NCI-H146 (cell line): ENCODE measurements around the gene ACADSB.

Source experiments
- DNase-seq: peaks from one replicate; lab custom pipeline; 2025; lab: John Stamatoyannopoulos, UW

The ACADSB gene

GRCh38 chr10:123100030-123100762 is 91.4 kb downstream of the ACADSB start:
- no peak for DNase-seq

- peak; percentile 25 for DNase-seq
Measured at GRCh38 chr10:123101872-123102271, 93.1 kb downstream of the ACADSB start.

DNA sequence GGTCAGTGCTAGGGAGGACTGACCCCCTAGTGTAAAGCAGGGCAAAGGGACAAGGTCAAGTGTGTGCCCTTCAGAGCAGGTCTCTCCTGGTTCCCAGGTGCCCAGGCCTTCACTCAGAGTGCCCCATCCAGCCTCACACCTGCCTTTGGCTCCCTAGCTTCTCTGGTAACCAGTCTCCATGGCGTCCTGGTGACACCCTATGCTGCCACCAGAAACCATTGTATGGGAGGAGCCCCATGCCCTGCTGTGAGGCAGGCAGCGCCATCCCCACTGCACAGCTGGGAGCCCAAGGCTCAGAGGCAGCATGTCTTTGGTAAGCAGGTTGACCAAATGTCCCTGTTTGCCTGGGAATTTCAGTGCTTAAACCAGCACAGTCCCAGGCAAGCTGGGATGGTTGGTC is 93.9 kb downstream of the ACADSB start:
- peak; percentile 90 for DNase-seq

DNA sequence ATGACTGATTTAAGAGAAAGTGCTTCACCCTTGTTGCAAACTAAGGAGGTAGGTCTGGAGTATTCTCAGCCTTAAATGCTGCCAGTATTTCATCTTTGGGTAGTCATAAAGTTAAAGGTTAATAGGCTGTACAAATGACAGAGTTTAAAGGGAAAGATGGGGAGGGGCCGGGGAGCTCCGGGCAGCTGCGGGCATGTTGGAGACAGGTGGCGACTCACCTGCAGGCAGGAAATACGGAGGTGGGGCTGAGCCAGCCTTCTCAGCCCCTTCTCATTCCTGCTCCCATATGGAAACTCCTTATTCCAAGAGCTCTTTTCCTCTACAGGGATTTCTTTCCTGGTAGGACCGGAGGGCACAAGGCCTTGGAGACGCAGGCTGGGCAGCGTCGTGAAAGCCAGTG is 95.1 kb downstream of the ACADSB start:
- peak; percentile 66 for DNase-seq
